ENCODE data around the gene NPAS1.

Gene NPAS1

GRCh38 chr19:47082493-47082892 is 62.9 kb downstream of the NPAS1 start:
- DNase-seq = no peak

- DNase-seq = no peak
Measured at GRCh38 chr19:47084879-47085439, 65.3 kb downstream of the NPAS1 start.

GRCh38 chr19:47086280-47086679 is 66.6 kb downstream of the NPAS1 start:
- no peak for DNase-seq

GRCh38 chr19:47089767-47090350 is 70.2 kb downstream of the NPAS1 start:
- no peak for DNase-seq

- DNase-seq = no peak
Measured at GRCh38 chr19:47093254-47093653, 73.6 kb downstream of the NPAS1 start.

- DNase-seq = no peak
Measured at GRCh38 chr19:47093841-47094240, 74.2 kb downstream of the NPAS1 start.

- no peak for DNase-seq
Measured at GRCh38 chr19:47094557-47095475, 75.2 kb downstream of the NPAS1 start.
